ENCODE results near the gene SPINDOC.
"Not testable (repeated sequence)": the region's sequence is repeated elsewhere in the genome, so short reads cannot be mapped to it uniquely, and the experiment has no call there.

SPINDOC gene

DNA sequence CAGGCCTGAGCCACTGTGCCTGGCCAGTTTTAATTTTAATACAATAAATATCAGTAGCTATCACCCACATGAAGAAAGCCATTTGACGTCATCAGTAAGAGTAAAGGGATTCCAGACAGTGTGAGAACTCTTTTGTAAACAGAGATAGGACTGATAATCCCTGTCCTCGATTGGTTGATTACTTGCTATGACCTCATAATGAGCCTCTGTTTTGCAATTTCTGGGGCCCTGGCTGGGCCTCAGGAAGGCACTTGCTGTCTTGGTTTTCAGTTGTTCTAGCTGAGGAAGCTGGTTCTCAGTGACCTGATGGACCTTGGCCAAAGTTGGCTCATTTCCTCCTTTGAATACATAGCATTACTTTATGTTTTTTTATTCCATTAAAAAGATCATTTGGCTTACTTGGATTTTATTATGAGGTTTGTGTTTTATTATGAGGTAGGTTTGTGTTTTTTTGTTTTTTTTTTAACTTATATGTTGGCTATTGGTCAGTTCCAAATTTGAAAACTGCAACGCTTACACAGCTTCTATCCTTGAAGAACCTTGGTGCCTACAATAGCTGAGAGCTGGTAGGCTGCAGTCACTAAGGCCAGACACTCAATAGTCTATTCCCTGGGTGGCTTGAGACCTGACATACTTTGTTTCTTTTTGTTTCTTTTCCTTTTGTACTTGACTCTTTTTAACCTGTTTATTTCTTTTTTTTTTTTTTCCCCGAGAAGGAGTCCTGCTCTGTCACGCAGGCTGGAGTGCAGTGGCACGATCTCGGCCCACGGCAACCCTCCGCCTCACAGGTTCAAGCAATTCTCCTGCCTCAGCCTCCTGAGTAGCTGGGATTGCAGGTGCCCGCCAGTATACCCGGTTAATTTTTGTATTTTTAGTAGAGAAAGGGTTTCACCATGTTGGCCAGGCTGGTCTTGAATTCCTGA is 45.6 kb downstream of the SPINDOC start:
- DNase-seq: no peak

- DNase-seq: no peak
Measured at GRCh38 chr11:63862923-63863322, 49.7 kb downstream of the SPINDOC start.

DNA sequence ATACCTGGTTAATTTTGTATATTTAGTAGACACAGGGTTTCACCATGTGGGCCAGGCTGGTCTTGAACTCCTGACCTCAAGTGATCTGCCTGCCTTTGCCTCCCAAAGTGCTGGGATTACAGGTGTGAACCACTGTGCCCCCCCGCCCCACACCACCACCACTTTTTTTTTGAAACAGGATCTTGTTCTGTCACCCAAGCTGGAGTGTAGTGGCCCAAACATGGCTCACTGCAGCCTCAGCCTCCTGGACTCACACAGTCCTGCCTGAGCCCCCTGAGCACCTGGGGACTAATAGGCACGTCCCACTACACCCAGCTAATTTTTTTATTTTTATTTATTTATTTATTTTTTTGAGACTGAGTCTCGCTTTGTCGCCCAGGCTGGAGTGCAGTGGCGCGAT is 50.4 kb downstream of the SPINDOC start:
- DNase-seq: not testable (repeated sequence)

DNA sequence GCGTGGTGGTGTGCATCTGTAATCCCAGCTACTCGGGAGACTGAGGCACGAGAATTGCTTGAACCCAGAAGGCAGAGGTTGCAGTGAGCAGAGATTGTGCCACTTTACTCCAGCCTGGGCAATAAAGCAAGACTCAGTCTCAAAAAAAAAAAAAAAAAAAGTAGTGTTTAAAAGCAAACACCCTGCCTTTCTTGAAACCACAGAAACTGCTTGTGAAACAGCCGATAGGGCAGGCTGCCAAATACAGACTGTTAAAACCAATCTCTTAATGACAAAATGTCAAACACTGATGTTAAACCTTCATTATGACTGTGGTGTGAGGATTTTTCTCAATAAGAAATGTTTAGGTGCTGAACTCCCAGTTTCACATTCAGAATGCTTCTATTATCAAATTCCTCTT is 53.0 kb downstream of the SPINDOC start:
- DNase-seq: peak; percentile 79 to 80

GRCh38 chr11:63867511-63867910 is 54.3 kb downstream of the SPINDOC start:
- DNase-seq: no peak

GRCh38 chr11:63868399-63869064 is 55.3 kb downstream of the SPINDOC start:
- no peak for DNase-seq

GRCh38 chr11:63869171-63869591 is 55.9 kb downstream of the SPINDOC start:
- no peak for DNase-seq

GRCh38 chr11:63869683-63870082 is 56.4 kb downstream of the SPINDOC start:
- peak in 1 of 2 donors; percentile 38 for DNase-seq

DNA sequence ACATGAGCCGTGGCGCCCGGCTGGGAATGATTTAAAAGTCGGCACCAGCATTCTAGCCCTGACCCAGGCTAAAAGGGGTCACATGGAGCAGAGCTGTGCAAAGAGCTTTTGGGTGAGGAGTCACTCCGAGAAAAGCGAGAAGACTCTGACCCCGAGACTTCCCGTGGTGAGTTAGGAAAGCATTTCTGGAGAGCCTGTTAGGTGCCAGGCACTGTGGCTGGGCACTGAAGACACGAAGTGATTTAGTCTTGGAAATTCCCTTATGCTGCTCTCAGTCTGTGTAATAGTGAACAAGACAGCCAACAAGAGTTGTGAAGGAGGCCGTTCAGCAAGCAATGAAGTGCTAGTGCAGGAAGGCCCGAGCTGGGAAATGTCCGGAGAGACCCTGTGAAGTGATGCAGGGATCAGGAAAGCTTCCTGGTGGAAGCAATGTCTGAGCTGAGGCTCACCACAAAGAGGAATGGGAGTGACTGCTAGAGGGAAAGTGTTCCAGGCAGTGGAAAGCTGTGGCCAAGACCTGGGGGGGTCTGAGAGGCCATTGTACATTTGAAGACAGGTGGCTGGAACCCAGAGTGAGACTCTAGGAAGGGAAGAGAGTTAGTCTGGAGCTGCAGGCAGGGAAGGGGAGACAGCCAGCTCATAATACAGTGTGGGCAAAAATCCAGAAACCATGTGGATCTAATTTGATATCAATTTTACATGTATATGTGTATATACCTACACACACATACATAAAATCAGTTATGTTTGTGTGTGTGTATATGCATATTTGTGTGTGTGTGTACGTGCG is 57.3 kb downstream of the SPINDOC start:
- no peak for DNase-seq

- peak; percentile 24 to 32 for DNase-seq
Measured at GRCh38 chr11:63871962-63872799, 58.9 kb downstream of the SPINDOC start.

DNA sequence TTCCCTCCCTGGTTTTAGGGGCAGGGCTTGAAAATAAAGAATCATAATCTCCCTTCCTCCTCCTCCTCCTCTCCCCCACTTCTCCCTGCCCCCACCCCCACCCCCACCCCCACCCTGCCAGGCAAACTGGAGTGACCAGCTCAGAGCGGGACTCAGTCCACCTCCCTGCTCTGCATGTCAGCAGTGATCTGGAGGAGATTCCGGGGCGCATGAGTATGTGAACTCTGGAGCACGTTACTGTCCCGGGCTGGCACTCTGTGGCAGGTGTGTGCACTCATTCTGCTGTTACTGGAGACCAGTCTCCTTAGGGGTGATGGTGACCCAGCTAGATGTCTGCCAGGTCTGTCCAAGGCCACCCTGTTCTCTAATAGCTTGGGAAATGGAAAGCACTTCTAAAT is 59.5 kb downstream of the SPINDOC start:
- no peak for DNase-seq

DNA sequence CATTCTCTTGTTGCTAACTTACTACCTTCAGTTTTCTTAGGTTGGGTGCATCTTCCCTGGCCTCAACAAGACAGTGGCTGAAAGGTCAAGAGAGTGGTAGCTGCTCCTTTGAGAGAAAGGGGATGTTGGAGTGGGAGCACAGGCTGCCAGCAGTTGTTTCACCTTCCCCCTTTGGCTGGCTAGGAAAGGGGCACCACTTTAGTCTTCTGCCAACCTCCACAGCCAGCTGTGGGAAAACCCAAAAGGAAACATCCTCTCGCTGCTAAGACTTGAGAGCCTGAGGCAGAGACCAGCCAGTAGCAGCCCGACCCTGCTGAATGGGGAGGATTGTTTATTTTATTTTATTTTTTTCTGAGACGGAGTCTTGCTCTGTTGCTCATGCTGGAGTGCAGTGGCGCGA is 60.1 kb downstream of the SPINDOC start:
- no peak for DNase-seq

GRCh38 chr11:63874511-63874910 is 61.3 kb downstream of the SPINDOC start:
- no peak for DNase-seq

- DNase-seq: no peak
Measured at GRCh38 chr11:63875506-63876065, 62.3 kb downstream of the SPINDOC start.

DNA sequence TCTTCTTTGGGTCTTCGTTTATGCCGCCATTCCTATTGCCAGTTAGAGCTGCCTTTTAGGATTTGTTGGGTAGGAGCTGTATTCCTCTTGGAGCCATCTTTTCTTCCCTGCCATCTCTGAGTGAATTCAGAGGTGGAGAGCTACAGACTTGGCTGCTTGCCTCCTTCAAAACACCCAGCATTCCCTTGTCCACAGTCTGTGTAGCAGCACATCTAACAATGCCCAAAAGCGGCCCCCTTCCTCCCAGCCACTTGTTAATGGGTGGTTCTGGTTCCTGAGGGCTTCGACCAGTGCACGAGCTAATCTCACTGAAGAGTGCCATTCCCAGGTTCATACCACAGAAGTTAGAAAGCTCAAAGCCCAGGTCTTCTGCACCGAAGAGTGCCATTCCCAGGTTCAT is 63.4 kb downstream of the SPINDOC start:
- DNase-seq: no peak
